ENCODE results near the gene ANO4.
"Not testable (repeated sequence)": the region's sequence is repeated elsewhere in the genome, so short reads cannot be mapped to it uniquely, and the experiment has no call there.

Gene ANO4

DNA sequence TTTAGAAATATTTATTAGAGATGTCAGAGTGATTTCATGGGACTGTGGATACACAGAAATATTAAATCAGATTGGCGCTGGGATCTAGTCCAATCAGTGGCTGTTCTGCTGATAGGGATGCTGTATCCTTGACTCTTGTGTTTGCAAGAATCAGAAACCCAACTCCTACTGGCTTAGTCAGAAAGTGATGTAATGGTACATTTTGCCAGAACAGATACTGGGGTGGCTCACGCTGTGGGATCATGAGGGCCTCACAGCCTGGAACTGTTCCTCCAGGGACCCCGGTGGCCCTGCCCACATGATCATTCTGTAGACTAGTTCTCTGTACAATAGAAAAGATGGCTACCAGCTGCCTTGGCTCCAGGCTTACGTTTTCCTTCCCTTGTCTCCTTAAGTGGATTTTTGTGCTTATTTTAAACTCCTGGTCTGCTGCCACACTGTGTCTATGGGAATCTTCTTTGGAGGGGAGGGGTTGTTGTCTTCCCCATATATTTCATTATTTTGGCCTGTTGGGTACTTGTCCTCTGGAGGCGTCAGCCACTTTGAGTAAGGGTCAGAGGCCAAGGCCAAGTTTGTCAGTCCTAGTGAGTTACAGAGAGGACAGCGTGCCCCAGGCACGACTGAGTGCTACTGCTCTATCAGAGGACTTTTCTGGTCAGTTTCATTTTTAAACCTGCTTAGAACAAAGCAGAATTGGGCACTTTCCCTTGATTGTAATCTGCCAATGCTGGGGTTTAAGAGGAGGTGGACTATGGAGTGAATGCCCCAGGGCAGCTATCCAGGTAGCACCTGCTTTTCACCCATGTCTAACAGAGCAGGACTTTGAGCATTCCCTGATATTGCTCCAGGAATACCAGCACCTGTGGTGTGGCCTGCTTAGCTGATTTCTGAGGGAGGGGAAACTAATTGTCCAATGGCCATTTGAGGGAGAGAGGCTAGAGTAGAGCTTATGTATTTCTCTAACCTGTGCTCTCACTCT lies 251.2 kb downstream of the ANO4 start:
- FAIRE-seq (no peak), DNase-seq (ENCODE audit: insufficient read length, low spot score) (no peak)
- TF ChIP-seq POLR2A (IDR thresholded peaks at IDR 0.05; ENCODE audit: low read depth, low read length): no peak

DNA sequence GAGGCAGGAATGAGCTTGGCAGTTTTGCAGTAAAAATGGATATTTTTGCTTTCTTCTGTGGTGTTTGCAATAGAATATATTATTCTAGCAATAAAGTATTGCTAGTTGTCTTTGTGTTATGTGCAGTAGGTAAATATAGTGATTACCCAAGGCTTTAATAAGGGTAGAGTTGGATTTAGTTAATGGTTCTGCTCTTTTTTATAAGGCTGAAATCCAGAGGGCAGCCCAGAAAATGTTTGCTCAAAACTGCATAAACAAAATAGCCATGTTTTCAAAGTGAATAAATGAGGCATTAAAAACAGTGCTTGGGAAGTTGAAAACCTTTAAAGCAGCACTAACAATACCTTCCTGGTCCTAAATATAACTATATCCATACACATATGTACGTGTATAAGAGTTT lies 253.1 kb downstream of the ANO4 start:
- TF ChIP-seq POLR2A (IDR thresholded peaks at IDR 0.05; ENCODE audit: low read depth, low read length): no peak
- DNase-seq (ENCODE audit: insufficient read length, low spot score) (no peak), FAIRE-seq (no peak)

GRCh38 chr12:101050631-101051030 lies 256.1 kb downstream of the ANO4 start:
- no peak for TF ChIP-seq POLR2A (IDR thresholded peaks at IDR 0.05; ENCODE audit: low read depth, low read length)
- DNase-seq (ENCODE audit: insufficient read length, low spot score): no peak
- no peak for FAIRE-seq

DNA sequence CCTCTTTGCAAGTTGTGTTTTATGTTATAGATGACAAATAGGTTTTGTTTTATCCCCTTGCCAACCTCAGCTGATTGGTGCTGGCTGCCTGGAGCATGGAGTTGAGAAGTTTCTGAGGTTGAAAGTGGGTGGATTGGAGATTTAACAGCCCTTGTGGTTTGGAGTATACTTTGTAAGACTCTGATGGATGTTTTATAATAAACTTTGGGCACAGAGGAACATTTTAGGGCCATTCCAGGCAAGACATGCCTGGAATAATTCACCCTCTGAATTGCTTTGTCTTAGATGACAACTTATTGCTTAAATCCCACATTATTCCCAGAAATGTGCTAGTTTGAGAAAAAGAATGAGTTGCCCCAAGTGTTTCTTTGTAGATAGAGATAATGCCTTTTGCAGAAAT lies 256.6 kb downstream of the ANO4 start:
- TF ChIP-seq POLR2A (IDR thresholded peaks at IDR 0.05; ENCODE audit: low read depth, low read length): no peak
- DNase-seq (ENCODE audit: insufficient read length, low spot score) (no peak), FAIRE-seq (no peak)

GRCh38 chr12:101051901-101052550 lies 257.4 kb downstream of the ANO4 start:
- FAIRE-seq: peak; percentile 98
- TF ChIP-seq POLR2A (IDR thresholded peaks at IDR 0.05; ENCODE audit: low read depth, low read length): no peak
- peak; percentile 40 for DNase-seq (ENCODE audit: insufficient read length, low spot score)

DNA sequence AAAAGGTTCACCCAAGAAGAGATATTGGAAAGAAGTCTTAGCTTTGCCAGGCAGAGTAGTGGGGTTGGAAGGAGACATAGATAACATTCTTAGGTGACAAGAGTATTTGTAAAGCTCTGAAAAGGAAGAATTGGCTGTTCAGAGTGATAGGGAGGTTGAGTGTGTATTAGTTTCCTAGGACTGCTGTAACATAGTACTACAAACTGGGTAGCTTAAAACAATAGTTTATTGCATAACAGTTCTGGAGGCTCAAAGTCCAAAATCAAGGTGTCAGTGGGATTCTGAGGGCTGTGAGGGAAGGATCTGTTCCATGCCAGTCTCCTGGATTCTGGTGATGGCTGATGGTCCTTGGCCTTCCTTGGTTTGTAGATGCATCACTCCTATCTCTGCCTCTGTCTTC lies 258.6 kb downstream of the ANO4 start:
- TF ChIP-seq POLR2A (IDR thresholded peaks at IDR 0.05; ENCODE audit: low read depth, low read length): no peak
- FAIRE-seq: no peak
- DNase-seq (ENCODE audit: insufficient read length, low spot score): no peak

GRCh38 chr12:101055940-101056339 lies 261.4 kb downstream of the ANO4 start:
- DNase-seq (ENCODE audit: insufficient read length, low spot score) (no peak), FAIRE-seq (no peak)
- TF ChIP-seq POLR2A (IDR thresholded peaks at IDR 0.05; ENCODE audit: low read depth, low read length): no peak

DNA sequence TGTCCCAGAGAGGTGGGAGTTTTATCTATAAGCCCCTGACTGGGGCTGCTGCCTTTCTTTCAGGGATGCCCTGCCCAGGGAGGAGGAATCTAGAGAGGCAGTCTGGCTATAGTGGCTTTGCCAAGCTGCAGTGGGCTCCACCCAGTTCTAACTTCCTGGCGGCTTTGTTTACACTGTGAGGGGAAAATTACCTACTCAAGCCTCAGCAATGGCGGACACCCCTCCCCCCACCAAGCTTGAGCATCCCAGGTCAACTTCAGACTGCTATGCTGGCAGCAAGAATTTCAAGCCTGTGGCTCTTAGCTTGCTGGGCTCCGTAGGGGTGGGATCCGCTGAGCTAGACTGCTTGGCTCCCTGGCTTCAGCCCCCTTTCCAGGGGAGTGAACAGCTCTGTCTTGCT lies 267.9 kb downstream of the ANO4 start:
- not testable (repeated sequence) for DNase-seq (ENCODE audit: insufficient read length, low spot score); FAIRE-seq

- DNase-seq (ENCODE audit: insufficient read length, low spot score) (no peak), FAIRE-seq (no peak)
- no peak for TF ChIP-seq POLR2A (IDR thresholded peaks at IDR 0.05; ENCODE audit: low read depth, low read length)
Measured at GRCh38 chr12:101064721-101065120, 270.1 kb downstream of the ANO4 start.

GRCh38 chr12:101066489-101066888 lies 271.9 kb downstream of the ANO4 start:
- TF ChIP-seq POLR2A (IDR thresholded peaks at IDR 0.05; ENCODE audit: low read depth, low read length): no peak
- no peak for FAIRE-seq

GRCh38 chr12:101068402-101068801 lies 273.8 kb downstream of the ANO4 start:
- no peak for FAIRE-seq
- no peak for DNase-seq (ENCODE audit: insufficient read length, low spot score)
- TF ChIP-seq POLR2A (IDR thresholded peaks at IDR 0.05; ENCODE audit: low read depth, low read length): no peak

More at GRCh38 chr12:101066489-101066888, 271.9 kb downstream of the ANO4 start:
- DNase-seq (ENCODE audit: insufficient read length, low spot score): no peak

GRCh38 chr12:101068836-101069235 lies 274.3 kb downstream of the ANO4 start:
- no peak for TF ChIP-seq POLR2A (IDR thresholded peaks at IDR 0.05; ENCODE audit: low read depth, low read length)
- DNase-seq (ENCODE audit: insufficient read length, low spot score) (no peak), FAIRE-seq (no peak)

DNA sequence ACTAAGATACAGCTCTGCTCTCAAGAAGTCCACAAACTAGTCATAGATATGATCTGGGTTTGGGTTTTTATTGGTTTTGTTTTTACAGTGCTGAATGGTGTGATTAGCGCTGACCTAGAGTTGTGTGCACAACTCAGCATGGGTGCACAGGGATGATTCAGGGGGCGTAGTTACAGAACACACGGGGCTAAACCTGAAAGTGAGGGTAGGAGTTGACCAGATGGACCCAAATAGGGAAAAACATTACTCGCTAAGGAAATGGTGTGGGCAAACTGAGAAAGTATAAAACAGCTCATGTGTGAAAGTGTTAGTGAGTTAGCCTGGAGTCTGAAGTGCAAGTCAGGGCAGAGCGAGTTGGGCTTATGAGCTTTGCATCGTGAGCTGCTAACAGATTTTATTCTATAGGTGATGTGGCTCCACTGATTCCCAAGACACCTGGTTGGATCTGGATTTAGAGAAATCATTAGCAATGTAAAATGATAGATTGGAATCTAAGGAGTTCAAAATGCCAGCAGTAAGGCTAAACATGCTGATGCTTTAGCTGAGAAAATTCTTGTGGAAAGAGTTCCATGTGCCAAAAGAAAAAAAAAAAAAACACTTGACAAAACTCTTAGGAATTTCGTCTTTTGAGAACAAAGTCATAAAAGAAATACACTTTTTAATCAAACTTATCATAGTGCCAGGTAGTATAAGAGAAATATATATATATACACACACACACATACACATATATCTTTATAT lies 280.5 kb downstream of the ANO4 start:
- TF ChIP-seq POLR2A (IDR thresholded peaks at IDR 0.05; ENCODE audit: low read depth, low read length): no peak
- DNase-seq (ENCODE audit: insufficient read length, low spot score) (no peak), FAIRE-seq (no peak)

- FAIRE-seq: no peak
- no peak for DNase-seq (ENCODE audit: insufficient read length, low spot score)
- no peak for TF ChIP-seq POLR2A (IDR thresholded peaks at IDR 0.05; ENCODE audit: low read depth, low read length)
Measured at GRCh38 chr12:101076921-101077320, 282.3 kb downstream of the ANO4 start.
